Prostate gland (tissue), 2 donors: ENCODE measurements around the gene ATP6AP1. TPM values are rescaled to one million over a fixed set of nuclear protein-coding genes. Genes with fewer than 3 reads are reported as not detected.

Experiments used
- DNase-seq: peaks from one replicate; pipeline ENCODE4 v3.0.0-alpha.2; 2019; ENCODE audit warnings: low spot score
- H3K27ac ChIP-seq, 2 donors: fragments of 200-600 bp; sonication (generic); 2 replicates each; pipeline ENCODE4 v1.5.1; 2017 to 2019
- H3K27me3 ChIP-seq: fragments of 200-600 bp; sonication (generic); replicated peaks from 2 replicates; pipeline ENCODE4 v1.5.1; 2019; ENCODE audit not compliant: insufficient read depth
- H3K36me3 ChIP-seq, 2 donors: fragments of 200-600 bp; sonication (generic); 1 replicate in 1 of 2; 2 replicates in 1 of 2; pipeline versions ENCODE4 v1.5.1 to v1.8.1; 2017 to 2019
- H3K4me1 ChIP-seq: fragments of 200-600 bp; sonication (generic); replicated peaks from 2 replicates; pipeline ENCODE4 v1.5.1; 2019
- H3K4me3 ChIP-seq, 2 donors: fragments of 200-600 bp; sonication (generic); 2 replicates each; pipeline ENCODE4 v1.5.1; 2017 to 2019
- H3K9me3 ChIP-seq: fragments of 200-600 bp; sonication (generic); 2 replicates; pipeline ENCODE4 v1.5.1; 2017
- CTCF ChIP-seq, 4 experiments: fragments of 200-600 bp in 2 of 4; fragments of 450-650 bp in 2 of 4; sonication (generic) in 2 of 4; IDR thresholded peaks; 1 replicate in 3 of 4; 2 replicates in 1 of 4; pipeline ENCODE4 v1.5.1; 2016 to 2019; ENCODE audit warnings: antibody characterized with exemption in 4 of 4, mild to moderate bottlenecking in 2 of 4, moderate library complexity in 2 of 4
- POLR2A ChIP-seq: fragments of 450-650 bp; IDR thresholded peaks from one replicate; pipeline ENCODE4 v1.6.1; 2016; ENCODE audit warnings: antibody characterized with exemption, mild to moderate bottlenecking
- POLR2AphosphoS5 ChIP-seq: sonication (generic); formaldehyde crosslinking; IDR thresholded peaks from one replicate; pipeline ENCODE4 v1.6.1; 2017; ENCODE audit warnings: antibody characterized with exemption
- WGBS: methylation state at CpG from one replicate; pipeline ENCODE4 v1.1.5; 2018; 5-methylcytosine and 5-hydroxymethylcytosine counted together
- intact Hi-C: fragments of 100-400 bp; cut with DNase I; formaldehyde crosslinking; loops from one replicate; pipeline ENCODE4 v1.14.2; 2022
- total RNA-seq, 2 donors: library from RNA; depleted of rRNA; stranded (reverse); fragments of >200 nt; gene quantifications; one replicate each; pipeline ENCODE4 v1.1.0, GENCODE V29; 2016

Gene ATP6AP1
- total RNA-seq, 2 donors from 2014 or later, result 110 to 149 TPM

GRCh38 chrX:154466036-154466435 lies 37.6 kb downstream of the ATP6AP1 start:
- intact Hi-C loops, result no loop called here
- Histone ChIP-seq H3K4me1 (no peaks in the 10 kb centered on the region), H3K36me3 (no peaks in the 10 kb centered on the region), H3K9me3 (no peaks in the 10 kb centered on the region), H3K27me3 (no peaks in the 10 kb centered on the region), H3K4me3 (no peak overlapping the region), H3K27ac (no peak overlapping the region)
- no peak for TF ChIP-seq POLR2AphosphoS5
- no peak for TF ChIP-seq CTCF (IDR thresholded peaks at IDR 0.05)
- TF ChIP-seq POLR2A, result no peak
- no peak for DNase-seq
- WGBS, result 93% methylated on average over 6 of the region's 32 CpGs

DNA sequence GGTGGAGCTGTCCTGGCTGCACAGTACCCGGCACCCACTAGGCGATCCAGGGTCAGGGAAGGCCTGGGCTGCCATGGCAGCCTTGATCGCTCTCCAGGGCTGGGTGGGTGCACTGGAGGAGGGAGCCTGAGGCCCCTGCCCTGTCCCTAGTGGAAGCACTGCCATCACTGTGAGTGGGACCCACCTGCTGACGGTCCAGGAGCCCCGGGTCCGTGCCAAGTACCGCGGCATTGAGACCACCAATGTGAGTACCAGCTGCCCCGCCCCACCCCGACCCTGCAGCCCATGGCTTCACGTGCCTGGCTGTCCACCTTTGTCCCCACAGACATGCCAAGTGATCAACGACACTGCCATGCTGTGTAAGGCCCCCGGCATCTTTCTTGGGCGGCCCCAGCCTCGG lies 38.4 kb downstream of the ATP6AP1 start:
- no peak for DNase-seq
- Histone ChIP-seq H3K27ac (no peak overlapping the region), H3K4me1 (no peaks in the 10 kb centered on the region), H3K36me3 (no peaks in the 10 kb centered on the region), H3K9me3 (no peaks in the 10 kb centered on the region), H3K4me3 (no peak overlapping the region), H3K27me3 (no peaks in the 10 kb centered on the region)
- WGBS, result 93% methylated on average over 7 of the region's 15 CpGs
- TF ChIP-seq CTCF (IDR thresholded peaks at IDR 0.05) (no peak), POLR2AphosphoS5 (no peak), POLR2A (no peak)
- intact Hi-C loops, result no loop called here

GRCh38 chrX:154467556-154467955 lies 39.1 kb downstream of the ATP6AP1 start:
- no peak for TF ChIP-seq CTCF (IDR thresholded peaks at IDR 0.05)
- no peak for TF ChIP-seq POLR2AphosphoS5
- no peak for TF ChIP-seq POLR2A
- DNase-seq, result no peak
- no peaks in the 10 kb centered on the region for H3K36me3 ChIP-seq
- intact Hi-C loops, result no loop called here
- no peaks in the 10 kb centered on the region for H3K9me3 ChIP-seq
- H3K27me3 ChIP-seq, result no peaks in the 10 kb centered on the region
- H3K4me1 ChIP-seq, result no peaks in the 10 kb centered on the region
- WGBS, result 97% methylated on average over 12 of the region's 21 CpGs
- no peak overlapping the region for H3K4me3 ChIP-seq
- no peak overlapping the region for H3K27ac ChIP-seq

- Histone ChIP-seq H3K9me3 (no peaks in the 10 kb centered on the region), H3K27me3 (no peaks in the 10 kb centered on the region), H3K4me1 (no peaks in the 10 kb centered on the region), H3K4me3 (no peak overlapping the region), H3K36me3 (no peaks in the 10 kb centered on the region), H3K27ac (no peak overlapping the region)
- intact Hi-C loops, result no loop called here
- WGBS, result 89% methylated on average over 21 of the region's 23 CpGs
- DNase-seq, result no peak
- TF ChIP-seq CTCF (IDR thresholded peaks at IDR 0.05), result no peak
- TF ChIP-seq POLR2AphosphoS5, result no peak
- TF ChIP-seq POLR2A, result no peak
These were observed 39.7 kb downstream of the ATP6AP1 start for GRCh38 chrX:154468217-154468616.

DNA sequence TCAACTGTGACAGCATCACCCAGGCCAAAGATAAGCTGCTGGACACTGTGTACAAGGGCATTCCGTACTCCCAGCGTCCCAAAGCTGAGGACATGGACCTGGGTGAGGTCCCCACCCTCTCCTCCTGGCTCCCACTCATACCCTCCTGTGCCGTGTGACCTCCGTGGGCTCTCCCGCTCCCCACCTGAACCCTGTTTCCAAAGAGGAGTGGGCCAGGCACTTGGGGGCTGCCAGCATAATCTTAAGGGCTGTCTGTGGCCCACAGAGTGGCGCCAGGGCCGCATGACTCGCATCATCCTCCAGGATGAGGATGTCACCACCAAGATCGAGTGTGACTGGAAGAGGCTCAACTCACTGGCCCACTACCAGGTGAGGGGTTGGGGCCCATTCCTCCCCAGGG lies 40.6 kb downstream of the ATP6AP1 start:
- no peaks in the 10 kb centered on the region for H3K4me1 ChIP-seq
- intact Hi-C loops, result no loop called here
- WGBS, result 86% methylated on average over 9 of the region's 9 CpGs
- no peaks in the 10 kb centered on the region for H3K27me3 ChIP-seq
- no peak for TF ChIP-seq POLR2AphosphoS5
- no peak for TF ChIP-seq CTCF (IDR thresholded peaks at IDR 0.05)
- TF ChIP-seq POLR2A, result no peak
- H3K36me3 ChIP-seq, result no peaks in the 10 kb centered on the region
- H3K4me3 ChIP-seq, result no peak overlapping the region
- no peak overlapping the region for H3K27ac ChIP-seq
- DNase-seq, result no peak
- no peaks in the 10 kb centered on the region for H3K9me3 ChIP-seq
